ENCODE data around the gene SDS. TPM values are rescaled to one million over a fixed set of nuclear protein-coding genes. Genes with fewer than 3 reads are reported as not detected.

The SDS gene
- total RNA-seq, 1 experiment from 2014 or later = not detected

GRCh38 chr12:113387631-113388030, 16.1 kb downstream of the SDS start:
- Histone ChIP-seq H3K27me3 (ENCODE audit: insufficient read depth, low read depth) (no peaks in the 10 kb centered on the region), H3K9me3 (ENCODE audit: insufficient read depth, low read depth) (no peaks in the 10 kb centered on the region), H3K9me2 (ENCODE audit: insufficient read depth) (no peaks in the 10 kb centered on the region), H3K79me2 (ENCODE audit: low read depth) (no peaks in the 10 kb centered on the region), H3K36me3 (ENCODE audit: low read depth) (no peaks in the 10 kb centered on the region), H3K4me3 (no peak overlapping the region), H3K4me1 (replicated peaks; ENCODE audit: insufficient read depth) (no peaks in the 10 kb centered on the region), H3F3A (ENCODE audit: insufficient read depth, low read depth) (no peaks in the 10 kb centered on the region), H3K27ac (no peak overlapping the region), H3K4me2 (no peak overlapping the region), H2AFZ (no peak overlapping the region), H4K20me1 (ENCODE audit: insufficient read depth) (no peaks in the 10 kb centered on the region)
- TF ChIP-seq CTCF (conservative IDR thresholded peaks at IDR 0.05) (no peak), EZH2 (IDR thresholded peaks at IDR 0.05; ENCODE audit: low read depth) (no peak)
- intact Hi-C loops (cut with micrococcal nuclease; ENCODE audit: unreplicated experiment) = no loop called here
- ChIA-PET CTCF (interaction anchor here (0.6 kb wide), 1 partner anchor 79 kb away, joined by 4 read pairs; no protein-coding TSS in a partner anchor), POLR2A (ENCODE audit: unreplicated experiment) (no interaction called here)
- DNase-seq = no peak
- BruUV-seq (replicated peaks) = no TSS peak

- DNase-seq = no peak
- no peaks in the 10 kb centered on the region for H3K79me2 ChIP-seq (ENCODE audit: low read depth)
- intact Hi-C loops (cut with micrococcal nuclease; ENCODE audit: unreplicated experiment) = no loop called here
- no peak overlapping the region for H3K4me2 ChIP-seq
- H3K9me3 ChIP-seq (ENCODE audit: insufficient read depth, low read depth) = no peaks in the 10 kb centered on the region
- H3K36me3 ChIP-seq (ENCODE audit: low read depth) = no peaks in the 10 kb centered on the region
- no TSS peak for BruUV-seq (replicated peaks)
- TF ChIP-seq CTCF (conservative IDR thresholded peaks at IDR 0.05) (no peak), EZH2 (IDR thresholded peaks at IDR 0.05; ENCODE audit: low read depth) (no peak)
- CTCF ChIA-PET = interaction anchor here (0.6 kb wide), 1 partner anchor 80 kb away, joined by 4 read pairs; no protein-coding TSS in a partner anchor
- H3F3A ChIP-seq (ENCODE audit: insufficient read depth, low read depth) = no peaks in the 10 kb centered on the region
- no peak overlapping the region for H3K27ac ChIP-seq
- H4K20me1 ChIP-seq (ENCODE audit: insufficient read depth) = no peaks in the 10 kb centered on the region
- H3K4me1 ChIP-seq (replicated peaks; ENCODE audit: insufficient read depth) = no peaks in the 10 kb centered on the region
- H3K27me3 ChIP-seq (ENCODE audit: insufficient read depth, low read depth) = no peaks in the 10 kb centered on the region
- POLR2A ChIA-PET (ENCODE audit: unreplicated experiment) = no interaction called here
- no peak overlapping the region for H3K4me3 ChIP-seq
- H3K9me2 ChIP-seq (ENCODE audit: insufficient read depth) = no peaks in the 10 kb centered on the region
- no peak overlapping the region for H2AFZ ChIP-seq
These were observed 16.7 kb downstream of the SDS start for GRCh38 chr12:113386866-113387566.

GRCh38 chr12:113385282-113385882, 18.3 kb downstream of the SDS start:
- CTCF ChIA-PET = interaction anchor here (0.6 kb wide), 1 partner anchor 344 kb away, joined by 4 read pairs; no protein-coding TSS in a partner anchor
- BruUV-seq (replicated peaks) = no TSS peak

More at GRCh38 chr12:113385282-113385882, 18.3 kb downstream of the SDS start:
- Histone ChIP-seq H3K36me3 (ENCODE audit: low read depth) (no peaks in the 10 kb centered on the region), H4K20me1 (ENCODE audit: insufficient read depth) (no peaks in the 10 kb centered on the region), H3K9me2 (ENCODE audit: insufficient read depth) (no peaks in the 10 kb centered on the region), H3K4me1 (replicated peaks; ENCODE audit: insufficient read depth) (no peaks in the 10 kb centered on the region), H3K4me3 (no peak overlapping the region), H2AFZ (no peak overlapping the region), H3K4me2 (no peak overlapping the region), H3K9me3 (ENCODE audit: insufficient read depth, low read depth) (no peaks in the 10 kb centered on the region), H3K27ac (no peak overlapping the region), H3K79me2 (ENCODE audit: low read depth) (no peaks in the 10 kb centered on the region), H3F3A (ENCODE audit: insufficient read depth, low read depth) (no peaks in the 10 kb centered on the region), H3K27me3 (ENCODE audit: insufficient read depth, low read depth) (no peaks in the 10 kb centered on the region)
- no peak for DNase-seq
- no peak for TF ChIP-seq EZH2 (IDR thresholded peaks at IDR 0.05; ENCODE audit: low read depth)
- TF ChIP-seq CTCF (conservative IDR thresholded peaks at IDR 0.05) = no peak
- POLR2A ChIA-PET (ENCODE audit: unreplicated experiment) = no interaction called here
- intact Hi-C loops (cut with micrococcal nuclease; ENCODE audit: unreplicated experiment) = no loop called here

Data from PC-9 (cell line).